Activated CD8-positive, alpha-beta T cell treated with anti-CD3 and anti-CD28 coated beads, Interleukin-2, amount 10 ng/mL, durations not matched to agents 7 days and 5 days (primary cell): ENCODE data around the gene ING5. TPM values are rescaled to one million over a fixed set of nuclear protein-coding genes. Genes with fewer than 3 reads are reported as not detected.
"Not testable (repeated sequence)": the region's sequence is repeated elsewhere in the genome, so short reads cannot be mapped to it uniquely, and the experiment has no call there.

Source experiments
- ATAC-seq: fragments of 150-1000 bp; cut with Tn5 transposase; one replicate; pipeline ENCODE4 v1.10.0; 2021; ENCODE audit warnings: moderate library complexity
- CTCF ChIA-PET: fragments of 350-600 bp; sonication (Branson Sonifier 250); formaldehyde crosslinking; loops from one replicate; lab custom pipeline; 2021; ENCODE audit warnings: antibody characterized with exemption; lab: Charles Lee
- POLR2A ChIA-PET: fragments of 350-600 bp; sonication (Branson Sonifier 250); formaldehyde crosslinking; loops from one replicate; lab custom pipeline; 2021; ENCODE audit warnings: antibody characterized with exemption; lab: Charles Lee
- DNase-seq: peaks from one replicate; pipeline ENCODE4 v3.0.0-alpha.2; 2020
- H3K27ac Mint-ChIP-seq: one replicate; pipeline ENCODE4 v1.8.0; 2021; ENCODE audit warnings: mild to moderate bottlenecking, mixed read lengths
- H3K27me3 Mint-ChIP-seq: one replicate; pipeline ENCODE4 v1.8.0; 2021; ENCODE audit warnings: low read depth, mixed read lengths
- H3K36me3 Mint-ChIP-seq: one replicate; pipeline ENCODE4 v1.8.0; 2021; ENCODE audit warnings: low read depth, mixed read lengths
- H3K4me1 Mint-ChIP-seq: one replicate; pipeline ENCODE4 v1.8.0; 2021; ENCODE audit warnings: low read depth, mixed read lengths
- H3K4me3 Mint-ChIP-seq: one replicate; pipeline ENCODE4 v1.8.0; 2021; ENCODE audit warnings: mild to moderate bottlenecking, mixed read lengths
- H3K9me3 Mint-ChIP-seq: one replicate; pipeline ENCODE4 v1.8.0; 2022; ENCODE audit warnings: mixed read lengths; ENCODE audit not compliant: insufficient read depth
- total RNA-seq, 2 experiments: library from RNA; stranded (reverse); gene quantifications; one replicate each; pipeline ENCODE4 v1.2.3, GENCODE V29; 2021

Gene ING5
- total RNA-seq, 2 experiments from 2014 or later: 36.7 to 38.5 TPM

DNA sequence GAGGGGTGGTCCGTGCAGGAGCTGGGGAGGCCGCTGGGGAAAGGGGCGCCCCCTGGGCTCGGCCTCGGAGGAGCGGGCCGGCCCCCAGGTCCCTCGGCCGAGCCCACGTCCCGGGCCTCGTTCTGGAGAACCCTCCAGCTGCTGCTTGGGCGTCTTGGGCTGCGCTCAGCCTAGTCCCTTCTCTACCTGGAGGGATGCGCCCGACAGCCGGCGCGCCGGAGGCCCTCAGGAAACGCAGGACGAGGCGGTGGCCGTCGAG, 32.3 kb downstream of the ING5 start:
- H3K27ac Mint-ChIP-seq: no peak overlapping the region
- H3K9me3 Mint-ChIP-seq: no peaks in the 10 kb centered on the region
- POLR2A ChIA-PET: interaction anchor here (2.4 kb wide), 1 partner anchor 32 kb away, joined by 20 read pairs; the partner anchor contains the start of gene ING5
- CTCF ChIA-PET: interaction anchor here (1.0 to 1.9 kb wide), 7 partner anchors 9 to 144 kb away, joined by 3 to 18 read pairs (median 6); partner anchors contain the start of genes DTYMK and ING5
- peaks cover 10% of the 10 kb centered on the region for H3K36me3 Mint-ChIP-seq
- H3K4me1 Mint-ChIP-seq: peaks cover 56% of the 10 kb centered on the region
- DNase-seq (no peak), ATAC-seq (no peak)
- H3K27me3 Mint-ChIP-seq: no peaks in the 10 kb centered on the region
- H3K4me3 Mint-ChIP-seq: peak overlapping the region; percentile 60

DNA sequence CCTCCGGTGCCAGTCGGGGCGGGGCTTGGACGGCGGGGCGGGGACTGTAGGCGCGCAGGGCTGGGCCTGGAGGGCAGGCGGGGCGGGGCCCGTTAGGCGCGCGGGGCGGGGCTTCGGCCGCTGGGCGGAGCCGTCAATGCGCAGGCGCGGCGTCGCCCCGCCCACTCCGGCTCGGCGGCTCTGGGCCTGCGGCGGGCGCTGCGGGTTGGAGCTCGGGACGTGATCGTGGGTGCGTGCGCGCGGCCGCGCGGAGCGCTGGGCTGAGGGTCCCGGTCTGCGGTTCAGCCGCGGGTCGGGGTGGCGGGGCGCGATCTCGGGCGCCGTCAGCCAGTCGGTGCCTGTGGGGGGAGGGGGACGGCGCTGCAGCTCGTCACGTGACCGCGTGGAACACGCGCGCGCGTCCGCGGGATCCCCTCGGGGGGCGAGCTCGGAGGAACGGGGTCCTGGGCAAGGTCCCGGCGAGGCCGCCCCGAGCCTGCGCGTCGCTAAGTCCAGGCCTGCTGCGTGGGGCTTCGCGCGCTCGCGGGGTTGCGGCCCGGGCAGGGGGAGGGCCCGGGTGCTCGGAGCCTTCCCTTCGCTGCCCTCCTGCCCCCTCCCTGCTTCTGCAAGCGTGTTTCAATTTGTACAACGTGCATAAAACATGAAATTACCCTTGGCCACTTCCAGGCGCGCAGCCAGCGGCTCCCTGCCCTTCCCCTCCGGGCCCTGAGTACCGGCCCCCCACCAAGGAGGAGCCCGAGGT, 32.8 kb downstream of the ING5 start, which contains the start of gene D2HGDH:
Gene D2HGDH, plus strand, starts transcription at position 164 of the 742 bp plus-strand sequence. CDS start 595 bp downstream, outside the sequence.
- Mint-ChIP-seq H3K9me3 (no peaks in the 10 kb centered on the region), H3K27me3 (no peaks in the 10 kb centered on the region), H3K4me3 (peak within 1 kb of the TSS; percentile 82), H3K36me3 (peaks cover 10% of the 10 kb centered on the region), H3K4me1 (peaks cover 61% of the 10 kb centered on the region), H3K27ac (peak within 1 kb of the TSS; percentile 84)
- ChIA-PET POLR2A (interaction anchor here (0.9 to 2.4 kb wide), 2 partner anchors 32 to 107 kb away, joined by 4 to 20 read pairs; partner anchors contain the start of gene ING5), CTCF (interaction anchor here (1.0 to 1.9 kb wide), 7 partner anchors 9 to 144 kb away, joined by 3 to 18 read pairs (median 6); partner anchors contain the start of genes DTYMK and ING5)
- DNase-seq: peak; percentile 95
- peak; percentile 93 for ATAC-seq

DNA sequence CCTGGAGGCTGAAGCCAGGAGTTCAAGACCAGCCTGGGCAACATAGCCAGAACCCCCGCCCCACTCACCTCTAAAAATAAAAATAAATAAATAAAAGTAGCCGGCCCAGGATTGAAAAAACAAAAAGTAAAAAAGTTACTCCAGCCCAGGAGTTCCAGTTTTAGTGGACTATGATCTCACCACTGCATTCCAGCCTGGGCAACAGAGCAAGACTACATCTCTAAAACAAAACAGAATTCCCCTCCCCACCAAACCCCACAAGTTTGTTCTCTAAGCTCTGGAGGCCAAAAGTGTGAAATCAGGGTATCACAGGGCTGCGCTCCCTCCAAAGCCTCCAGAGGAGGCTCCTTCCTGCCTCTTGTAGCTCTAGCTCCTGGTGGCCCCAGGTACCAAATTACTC, 34.3 kb downstream of the ING5 start:
- no peak for DNase-seq
- ChIA-PET CTCF (no interaction called here), POLR2A (interaction anchor here (0.7 to 1.0 kb wide), 4 partner anchors 10 to 138 kb away, joined by 3 read pairs; partner anchors contain the start of gene ING5)
- Mint-ChIP-seq H3K9me3 (no peaks in the 10 kb centered on the region), H3K27me3 (no peaks in the 10 kb centered on the region), H3K36me3 (peaks cover 10% of the 10 kb centered on the region), H3K4me1 (peaks cover 59% of the 10 kb centered on the region), H3K27ac (peak overlapping the region; percentile 45), H3K4me3 (peak overlapping the region; percentile 82)
- no peak for ATAC-seq

DNA sequence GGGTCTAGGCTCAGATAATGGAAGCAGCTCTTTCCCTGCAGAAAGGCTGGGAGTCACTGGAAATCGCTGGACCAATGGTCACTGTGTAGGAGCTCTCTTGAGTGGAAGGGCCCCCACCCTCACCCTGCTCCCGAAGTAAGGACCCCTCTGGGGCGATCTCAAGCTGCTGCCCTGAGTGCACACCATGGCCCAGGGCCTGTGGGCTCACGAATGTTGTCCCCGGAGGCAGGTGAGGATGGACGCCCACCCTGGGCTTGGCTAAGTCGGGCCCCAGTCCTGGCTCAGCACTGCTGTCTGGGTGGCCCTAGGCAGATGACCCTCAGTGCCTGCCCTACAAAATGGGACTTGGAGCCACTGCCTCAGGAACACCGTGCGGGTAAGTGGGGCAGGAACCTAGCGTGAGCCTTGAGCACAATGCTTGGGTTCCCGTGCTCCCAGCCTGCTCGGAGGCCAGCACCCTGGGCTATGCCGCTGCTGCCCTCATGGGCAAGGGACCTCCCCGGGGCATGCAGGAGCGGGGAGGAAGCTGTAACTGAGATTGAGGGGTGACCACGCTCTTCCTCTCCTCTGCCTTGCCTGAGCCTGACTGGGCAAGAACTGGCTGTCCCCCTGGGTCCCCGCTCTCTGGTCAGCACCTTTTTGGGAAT, 36.3 kb downstream of the ING5 start:
- Mint-ChIP-seq H3K36me3 (peaks cover 10% of the 10 kb centered on the region), H3K4me1 (peaks cover 55% of the 10 kb centered on the region), H3K4me3 (no peak overlapping the region), H3K9me3 (no peaks in the 10 kb centered on the region), H3K27ac (no peak overlapping the region), H3K27me3 (no peaks in the 10 kb centered on the region)
- ATAC-seq (no peak), DNase-seq (no peak)
- POLR2A ChIA-PET: no interaction called here
- CTCF ChIA-PET: interaction anchor here (1.2 kb wide), 1 partner anchor 8 kb away, joined by 3 read pairs; no protein-coding TSS in a partner anchor

DNA sequence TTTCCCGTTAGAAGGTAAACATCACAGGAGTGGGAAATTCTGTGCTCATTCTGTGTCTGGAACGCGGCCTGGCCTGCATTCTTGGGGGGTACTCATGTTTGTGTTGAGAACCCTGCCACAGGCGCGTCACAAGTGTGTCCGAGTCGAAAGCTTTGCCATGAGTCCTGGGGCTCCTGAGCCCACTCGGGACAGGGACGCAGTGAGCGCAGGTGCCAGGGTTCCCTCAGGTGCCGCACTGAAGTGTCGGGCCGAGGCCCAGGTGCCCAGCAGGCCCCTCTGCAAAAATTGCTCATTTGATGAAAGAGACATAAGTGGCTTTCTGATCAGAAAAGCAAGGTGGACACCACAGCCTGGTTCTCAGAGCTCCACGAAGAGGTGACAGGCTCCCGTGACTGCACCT, 37.3 kb downstream of the ING5 start:
- CTCF ChIA-PET: interaction anchor here (0.9 to 1.3 kb wide), 3 partner anchors 37 to 135 kb away, joined by 3 read pairs; partner anchors contain the start of gene ING5

DNA sequence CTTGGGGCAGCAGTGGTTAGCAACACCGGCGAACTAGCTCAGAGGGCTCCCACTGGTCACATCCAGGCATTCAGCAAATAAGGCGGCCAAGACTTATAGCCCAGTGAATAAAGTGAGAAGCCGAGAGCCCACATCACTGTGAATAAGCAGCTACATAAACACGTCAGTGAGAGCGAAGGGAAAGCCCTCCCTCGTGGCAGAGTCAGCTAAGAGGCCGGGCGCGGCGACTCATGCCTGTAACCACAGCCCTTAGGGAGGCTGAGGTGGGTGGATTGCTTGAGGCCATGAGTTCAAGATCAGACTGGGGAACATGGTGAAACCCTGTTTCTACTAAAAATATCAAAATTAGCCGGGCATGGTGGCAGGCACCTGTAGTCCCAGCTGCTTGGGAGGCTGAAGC, 37.8 kb downstream of the ING5 start:
- no peak overlapping the region for H3K4me3 Mint-ChIP-seq
- no peaks in the 10 kb centered on the region for H3K27me3 Mint-ChIP-seq
- CTCF ChIA-PET: interaction anchor here (0.9 to 1.3 kb wide), 4 partner anchors 38 to 134 kb away, joined by 3 read pairs; partner anchors contain the start of gene ING5
- H3K27ac Mint-ChIP-seq: peak overlapping the region; percentile 56
- POLR2A ChIA-PET: interaction anchor here (1.1 to 1.2 kb wide), 2 partner anchors 23 kb away, joined by 4 to 5 read pairs; no protein-coding TSS in a partner anchor
- DNase-seq (no peak), ATAC-seq (no peak)
- H3K9me3 Mint-ChIP-seq: no peaks in the 10 kb centered on the region
- H3K36me3 Mint-ChIP-seq: peaks cover 12% of the 10 kb centered on the region
- peaks cover 53% of the 10 kb centered on the region for H3K4me1 Mint-ChIP-seq

More for the DNA sequence above, 37.3 kb downstream of the ING5 start:
- H3K27me3 Mint-ChIP-seq: no peaks in the 10 kb centered on the region
- DNase-seq: no peak
- peaks cover 55% of the 10 kb centered on the region for H3K4me1 Mint-ChIP-seq
- no peak overlapping the region for H3K27ac Mint-ChIP-seq
- POLR2A ChIA-PET: interaction anchor here (1.2 kb wide), 1 partner anchor 24 kb away, joined by 4 read pairs; no protein-coding TSS in a partner anchor
- H3K36me3 Mint-ChIP-seq: peaks cover 10% of the 10 kb centered on the region
- H3K4me3 Mint-ChIP-seq: no peak overlapping the region
- H3K9me3 Mint-ChIP-seq: no peaks in the 10 kb centered on the region
- no peak for ATAC-seq

DNA sequence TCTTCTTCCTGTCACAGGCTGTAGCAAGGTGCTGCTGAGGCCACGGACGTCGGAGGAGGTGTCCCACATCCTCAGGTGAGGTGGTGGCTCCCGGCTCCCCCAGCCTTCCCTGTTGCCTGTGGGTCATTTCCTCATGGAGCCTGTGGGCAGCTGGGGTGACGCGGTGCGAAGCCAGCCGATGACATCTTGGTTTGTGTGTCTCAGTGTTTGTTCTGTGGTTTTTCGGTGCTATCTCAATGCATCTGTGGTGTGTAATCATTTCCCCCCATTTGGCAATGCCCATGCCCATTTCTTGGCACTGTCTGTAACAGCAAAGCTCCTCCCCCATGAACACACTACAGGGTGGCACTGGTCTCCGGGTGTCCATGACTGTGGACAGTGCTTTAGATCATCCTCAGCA, 39.2 kb downstream of the ING5 start:
- DNase-seq: peak; percentile 47
- Mint-ChIP-seq H3K9me3 (no peaks in the 10 kb centered on the region), H3K27me3 (no peaks in the 10 kb centered on the region), H3K4me1 (peaks cover 49% of the 10 kb centered on the region), H3K36me3 (peaks cover 25% of the 10 kb centered on the region), H3K27ac (peak overlapping the region; percentile 53), H3K4me3 (no peak overlapping the region)
- POLR2A ChIA-PET: interaction anchor here (0.6 to 1.6 kb wide), 3 partner anchors 21 to 39 kb away, joined by 3 to 5 read pairs (median 5); partner anchors contain the start of gene ING5
- ATAC-seq: peak; percentile 56
- CTCF ChIA-PET: interaction anchor here (0.9 to 1.2 kb wide), 2 partner anchors 64 to 128 kb away, joined by 3 read pairs; no protein-coding TSS in a partner anchor

DNA sequence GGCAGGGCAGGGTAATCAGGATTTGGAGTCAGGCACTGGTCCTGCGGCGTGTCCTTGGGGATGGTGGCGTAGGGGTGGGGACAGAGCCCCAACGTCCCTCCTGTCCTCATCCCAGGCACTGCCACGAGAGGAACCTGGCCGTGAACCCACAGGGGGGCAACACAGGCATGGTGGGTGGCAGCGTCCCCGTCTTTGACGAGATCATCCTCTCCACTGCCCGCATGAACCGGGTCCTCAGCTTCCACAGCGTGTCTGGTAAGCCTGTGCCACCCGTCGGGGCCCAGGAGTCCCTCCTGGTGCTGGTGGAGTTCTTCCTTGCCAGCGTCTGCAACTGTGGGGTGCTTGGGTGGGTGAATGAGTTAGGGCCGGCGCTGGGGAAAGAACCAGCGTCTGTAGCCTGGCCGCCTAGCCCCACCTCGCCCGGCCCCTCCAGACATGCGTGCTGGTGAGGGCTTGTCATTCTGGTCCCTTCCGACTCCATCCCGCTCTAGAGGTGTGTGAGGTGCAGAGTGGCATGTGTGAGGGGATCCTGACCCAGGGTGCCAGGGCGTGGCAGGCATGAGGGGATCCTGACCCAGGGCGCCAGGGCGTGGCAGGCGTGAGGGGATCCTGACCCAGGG, 40.6 kb downstream of the ING5 start:
- ChIA-PET POLR2A (interaction anchor here (0.6 kb wide), 1 partner anchor 41 kb away, joined by 3 read pairs; the partner anchor contains the start of gene ING5), CTCF (no interaction called here)
- Mint-ChIP-seq H3K4me1 (peaks cover 42% of the 10 kb centered on the region), H3K27me3 (no peaks in the 10 kb centered on the region), H3K9me3 (no peaks in the 10 kb centered on the region), H3K4me3 (no peak overlapping the region), H3K27ac (no peak overlapping the region), H3K36me3 (peaks cover 27% of the 10 kb centered on the region)
- no peak for DNase-seq
- no peak for ATAC-seq

DNA sequence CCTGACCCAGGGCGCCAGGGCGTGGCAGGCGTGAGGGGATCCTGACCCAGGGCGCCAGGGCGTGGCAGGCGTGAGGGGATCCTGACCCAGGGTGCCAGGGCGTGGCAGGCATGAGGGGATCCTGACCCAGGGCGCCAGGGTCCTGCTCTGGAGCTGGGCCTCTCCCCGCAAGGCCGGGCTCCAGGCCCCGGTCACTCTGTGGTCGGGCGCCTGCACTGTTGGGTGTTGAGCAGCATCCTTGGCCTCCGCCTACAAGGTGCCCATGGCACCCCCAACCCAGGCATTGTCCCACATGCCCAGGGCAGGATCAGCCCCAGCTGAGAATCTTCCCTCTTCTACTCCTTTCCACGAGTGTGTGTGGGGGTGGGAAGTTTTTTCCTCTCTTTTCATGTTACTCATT, 41.2 kb downstream of the ING5 start:
- ATAC-seq, H3K4me3 Mint-ChIP-seq, CTCF ChIA-PET, H3K9me3 Mint-ChIP-seq, H3K27me3 Mint-ChIP-seq, DNase-seq, POLR2A ChIA-PET, H3K27ac Mint-ChIP-seq: not testable (repeated sequence)
- H3K36me3 Mint-ChIP-seq: peaks cover 30% of the 10 kb centered on the region
- H3K4me1 Mint-ChIP-seq: peaks cover 37% of the 10 kb centered on the region

DNA sequence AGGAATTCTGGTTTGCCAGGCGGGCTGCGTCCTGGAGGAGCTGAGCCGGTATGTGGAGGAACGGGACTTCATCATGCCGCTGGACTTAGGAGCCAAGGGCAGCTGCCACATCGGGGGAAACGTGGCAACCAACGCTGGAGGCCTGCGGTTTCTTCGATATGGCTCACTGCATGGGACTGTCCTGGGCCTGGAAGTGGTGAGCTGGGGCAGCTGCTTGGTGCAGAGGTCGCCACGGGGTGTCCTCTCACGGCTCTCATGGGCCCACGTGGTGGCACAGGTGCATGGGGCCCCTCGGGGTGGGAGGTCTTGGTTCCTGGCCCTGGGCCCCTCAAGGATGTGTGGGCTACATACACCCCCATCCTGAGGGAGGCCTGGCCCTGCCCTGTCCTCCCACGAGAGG, 41.8 kb downstream of the ING5 start:
- Mint-ChIP-seq H3K27me3 (no peaks in the 10 kb centered on the region), H3K36me3 (peaks cover 28% of the 10 kb centered on the region), H3K4me1 (peaks cover 35% of the 10 kb centered on the region), H3K27ac (no peak overlapping the region), H3K9me3 (no peaks in the 10 kb centered on the region), H3K4me3 (no peak overlapping the region)
- CTCF ChIA-PET: no interaction called here
- POLR2A ChIA-PET: no interaction called here
- DNase-seq: no peak
- no peak for ATAC-seq

DNA sequence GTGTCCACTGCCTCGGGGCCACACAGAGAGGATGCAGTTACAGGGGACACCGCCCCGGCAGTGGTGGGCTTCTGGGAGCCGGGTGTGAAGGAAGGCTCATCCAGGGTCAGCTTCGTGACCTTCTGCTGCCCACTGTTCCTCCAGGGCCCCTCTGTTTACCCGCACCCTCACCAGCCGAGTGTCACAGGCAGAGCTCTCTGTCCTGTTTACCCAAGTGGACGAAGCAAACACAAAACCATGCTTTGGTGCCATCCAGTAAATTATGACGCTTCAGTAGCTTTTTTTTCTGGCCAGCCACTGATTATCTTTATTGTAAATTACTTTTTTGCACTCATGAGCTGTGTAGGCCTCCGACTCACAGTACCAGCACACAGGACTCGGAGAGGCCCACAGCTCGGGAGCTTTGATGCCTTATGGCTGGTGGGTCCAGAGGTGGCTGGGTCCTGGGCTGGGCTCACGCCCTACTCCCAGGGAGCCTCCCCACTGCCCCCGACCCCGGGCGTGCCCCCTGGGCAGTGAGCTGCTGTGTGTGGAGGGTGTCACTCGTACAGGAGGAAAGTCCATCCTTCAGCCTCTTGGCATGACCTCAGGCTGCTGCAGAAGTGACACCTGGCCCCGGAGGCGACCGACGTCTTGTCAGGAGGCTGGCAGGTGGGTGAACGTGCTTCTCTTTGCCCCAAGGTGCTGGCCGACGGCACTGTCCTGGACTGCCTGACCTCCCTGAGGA, 42.4 kb downstream of the ING5 start:
- H3K36me3 Mint-ChIP-seq: peaks cover 27% of the 10 kb centered on the region
- ChIA-PET CTCF (no interaction called here), POLR2A (no interaction called here)
- H3K27me3 Mint-ChIP-seq: no peaks in the 10 kb centered on the region
- DNase-seq: no peak
- peaks cover 29% of the 10 kb centered on the region for H3K4me1 Mint-ChIP-seq
- H3K27ac Mint-ChIP-seq: no peak overlapping the region
- H3K9me3 Mint-ChIP-seq: no peaks in the 10 kb centered on the region
- ATAC-seq: no peak
- no peak overlapping the region for H3K4me3 Mint-ChIP-seq
